ENCODE results near the gene TDRD3.
"Not testable (repeated sequence)": the region's sequence is repeated elsewhere in the genome, so short reads cannot be mapped to it uniquely, and the experiment has no call there.

TDRD3 gene

DNA sequence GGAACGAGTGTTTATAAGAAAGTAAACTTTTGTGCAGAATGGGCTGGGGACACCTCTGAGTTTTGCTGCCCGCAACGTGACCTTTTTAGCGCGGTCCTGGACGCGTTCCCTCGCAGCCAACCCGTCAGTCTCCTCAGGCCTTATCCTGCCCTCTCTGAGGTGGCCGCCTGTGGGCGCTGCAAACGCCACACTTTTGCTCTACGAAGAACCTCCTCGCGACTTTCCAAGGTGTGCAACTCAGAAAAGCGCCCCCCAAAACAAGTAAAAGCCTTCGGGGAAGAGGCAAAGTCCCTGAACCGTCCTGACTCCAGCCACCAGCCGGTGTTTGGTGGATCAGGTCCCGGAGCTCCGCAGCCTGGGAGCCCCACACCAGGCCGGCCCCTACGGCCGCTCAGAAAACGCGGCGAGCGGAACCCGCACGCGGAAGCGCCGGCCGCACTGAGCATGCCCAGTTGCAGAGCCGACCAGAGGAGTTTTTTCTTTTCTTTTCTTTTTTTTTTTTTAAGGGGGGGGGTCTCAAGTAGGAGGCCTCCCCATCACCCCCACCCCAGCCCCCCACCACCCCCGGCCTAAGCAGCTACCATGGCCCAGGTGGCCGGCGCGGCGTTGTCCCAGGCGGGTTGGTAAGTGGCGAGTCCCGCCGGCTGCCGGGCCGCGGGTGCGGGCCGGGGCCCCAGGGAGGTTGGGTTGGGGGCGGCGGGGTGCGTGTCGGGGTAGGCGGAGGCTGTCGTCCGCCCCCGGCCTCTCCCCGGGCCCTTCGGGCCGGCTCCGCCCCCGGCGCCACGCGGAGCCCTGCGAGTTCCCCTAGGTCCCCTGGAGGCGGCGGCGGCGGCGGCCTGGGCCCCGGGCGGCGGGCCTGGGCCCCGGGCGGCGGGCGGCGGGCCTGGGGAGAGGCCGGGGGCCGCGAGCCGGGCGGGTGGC lies at the start of gene TDRD3:
Gene TDRD3 (plus strand): TSS at position 438 of the 921 bp plus-strand sequence. CDS start 145 bp downstream, at position 583.
- peak; percentile 78 for DNase-seq

DNA sequence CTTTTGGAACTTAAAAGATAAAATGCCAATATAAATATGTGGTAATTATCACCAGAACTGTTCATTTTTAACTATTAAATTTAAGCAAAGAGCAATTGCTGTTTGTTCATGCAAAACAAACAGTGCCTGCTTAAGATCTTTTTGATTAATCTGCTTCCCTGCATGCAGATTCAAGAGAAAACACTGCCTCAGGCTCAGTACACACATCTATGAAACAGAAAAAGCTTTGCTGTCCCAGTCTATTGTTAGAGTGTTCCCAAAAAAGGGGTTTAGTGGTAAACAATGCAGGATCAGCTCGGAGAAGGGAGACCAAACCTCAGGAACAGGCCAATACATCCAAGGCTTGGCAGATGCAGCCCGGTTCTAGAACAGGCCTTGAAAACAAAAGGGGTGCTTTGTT lies 49.3 kb upstream of the TDRD3 start:
- no peak for DNase-seq

DNA sequence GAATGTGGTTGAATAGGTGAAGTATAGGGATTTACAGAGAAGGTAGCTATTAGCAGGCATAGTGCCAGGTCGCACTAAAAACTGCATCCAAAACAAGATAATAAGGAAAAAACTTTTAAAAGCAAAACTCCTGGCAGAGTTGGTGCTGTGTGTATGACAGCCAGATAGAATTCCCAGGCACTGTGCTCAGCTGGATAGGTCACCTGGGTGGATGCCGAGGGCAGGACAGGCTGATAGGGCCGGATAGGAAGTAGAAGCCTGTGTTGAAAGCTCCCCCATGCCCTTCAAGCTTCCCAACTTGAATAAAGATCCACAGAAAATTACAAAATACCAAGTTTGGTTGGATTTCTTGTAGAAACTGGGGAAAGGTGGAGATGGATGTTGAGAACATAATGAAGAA lies 48.9 kb upstream of the TDRD3 start:
- no peak for DNase-seq

DNA sequence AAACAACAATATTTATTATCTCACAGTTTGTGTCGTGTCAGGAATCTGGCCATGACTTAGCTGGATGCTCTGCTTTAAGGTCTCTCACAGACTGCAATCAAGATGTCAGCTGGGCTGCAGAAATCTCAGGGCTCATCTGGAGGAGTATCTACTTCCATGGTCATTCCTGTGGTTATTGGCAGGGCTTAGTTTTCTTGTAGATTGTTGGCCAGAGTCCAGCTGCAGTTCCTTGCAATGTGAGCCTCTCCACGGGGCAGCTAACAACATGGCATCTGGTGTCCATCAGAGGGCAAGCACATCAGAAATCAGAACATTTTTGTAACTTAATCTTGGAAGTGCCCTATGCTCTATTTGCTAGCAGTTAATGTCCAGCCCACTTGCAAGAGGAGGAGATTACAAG lies 45.7 kb upstream of the TDRD3 start:
- DNase-seq, result no peak

DNA sequence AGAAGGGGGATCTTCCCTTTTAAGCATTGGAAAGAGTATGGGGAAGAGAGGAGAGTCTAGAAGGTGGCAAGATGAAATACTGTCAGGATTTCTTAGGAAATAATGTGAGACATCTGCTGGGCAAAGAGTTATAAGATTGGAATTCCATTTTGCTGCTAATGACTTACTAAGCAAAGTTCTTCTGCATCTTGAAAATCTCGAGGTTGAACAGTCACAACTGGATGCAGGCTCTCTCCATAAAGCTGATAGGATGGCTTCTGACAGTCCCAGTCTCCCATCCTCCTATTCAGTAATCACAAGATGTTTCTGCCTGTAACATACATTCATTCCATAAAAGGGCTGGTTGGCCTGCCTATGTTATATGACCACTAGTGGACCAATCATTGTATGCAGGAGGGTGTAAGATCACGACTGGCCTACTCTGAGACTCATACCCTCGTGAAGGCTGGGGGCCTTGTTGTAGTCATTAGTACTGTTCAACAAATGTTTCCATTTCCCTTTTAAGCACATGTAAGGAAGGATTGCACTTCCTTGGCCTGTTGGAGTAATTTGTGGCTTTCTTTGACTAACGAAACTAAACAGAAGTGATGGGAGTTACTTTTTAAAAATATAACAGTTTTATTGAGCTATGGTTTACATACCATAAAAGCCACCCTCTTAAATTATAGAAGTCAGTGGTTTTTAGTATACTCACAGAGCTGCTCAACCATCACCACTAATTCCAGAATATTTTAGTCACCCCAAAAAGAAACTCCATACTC lies 45.0 kb upstream of the TDRD3 start:
- no peak for DNase-seq

DNA sequence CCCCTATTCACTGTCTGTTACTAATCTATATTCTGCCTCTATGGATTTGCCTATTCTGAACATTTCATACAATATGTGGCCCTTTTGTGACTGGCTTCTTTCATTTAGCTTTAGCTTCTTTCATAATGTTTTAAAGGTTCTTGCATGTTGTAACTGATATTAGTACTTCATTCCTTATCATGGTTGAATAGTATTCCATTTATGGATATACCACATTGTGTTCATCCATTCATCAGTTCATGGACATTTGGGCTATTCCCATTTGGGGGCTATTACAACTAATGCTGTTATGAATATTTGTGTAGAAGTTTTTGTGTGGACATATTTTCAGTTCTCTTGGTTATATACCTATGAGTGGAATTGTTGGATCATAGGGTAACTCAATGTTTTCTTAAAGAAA lies 44.4 kb upstream of the TDRD3 start:
- no peak for DNase-seq

DNA sequence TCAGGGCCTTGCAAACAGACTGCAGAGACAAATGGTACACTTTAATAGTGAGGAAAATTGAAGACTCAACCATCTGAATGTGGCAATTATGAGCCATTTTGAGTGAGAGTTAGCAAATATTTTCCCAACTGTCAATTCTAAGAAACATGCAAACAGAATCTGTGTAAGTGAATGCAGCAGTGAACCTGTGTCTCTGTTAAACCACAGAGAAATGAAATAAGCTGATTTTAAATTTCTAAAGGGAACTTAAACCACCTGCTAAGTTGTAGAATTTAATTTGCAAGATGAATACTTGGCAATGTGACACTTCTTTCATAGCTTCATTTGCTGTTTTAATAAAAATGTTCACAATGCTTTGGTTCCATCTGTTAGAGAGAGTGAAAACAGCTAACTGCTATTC lies 42.0 kb upstream of the TDRD3 start:
- no peak for DNase-seq

DNA sequence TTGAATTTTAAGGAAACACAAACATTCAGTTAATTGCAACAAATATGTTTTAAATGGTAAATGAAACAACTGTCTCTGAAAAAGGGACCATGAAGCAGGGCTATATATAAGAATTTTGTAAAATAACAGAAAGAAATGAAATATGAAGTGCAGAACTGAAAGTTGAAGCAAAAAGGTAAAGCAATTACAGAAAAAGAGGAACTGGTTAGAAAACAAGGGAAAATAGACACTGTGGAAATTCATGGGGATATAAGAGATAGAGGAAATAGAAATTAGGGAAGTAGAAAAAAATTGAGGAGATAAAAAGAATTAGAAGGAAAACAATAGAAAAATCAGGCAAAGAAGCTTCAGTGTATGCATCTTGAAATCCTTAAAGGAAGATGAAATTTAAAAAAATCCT lies 40.0 kb upstream of the TDRD3 start:
- DNase-seq, result no peak

DNA sequence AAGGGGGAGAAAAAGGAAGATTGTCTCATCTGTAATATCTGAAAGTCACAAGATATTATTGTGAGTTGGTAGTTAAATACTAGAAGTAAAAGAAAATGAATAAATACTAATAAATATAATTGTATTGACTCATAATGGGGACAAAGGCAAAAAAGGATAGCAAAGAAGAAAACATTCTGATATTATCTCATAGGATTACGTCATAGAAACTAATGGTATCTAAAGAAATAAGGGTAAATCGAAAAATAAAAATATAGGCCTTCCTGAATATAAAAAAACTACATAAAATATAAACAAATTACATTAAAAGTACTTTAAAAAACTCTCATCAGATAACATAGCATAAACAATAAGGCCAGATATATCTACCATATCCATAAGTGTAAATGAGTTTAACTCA lies 38.6 kb upstream of the TDRD3 start:
- DNase-seq, result no peak

DNA sequence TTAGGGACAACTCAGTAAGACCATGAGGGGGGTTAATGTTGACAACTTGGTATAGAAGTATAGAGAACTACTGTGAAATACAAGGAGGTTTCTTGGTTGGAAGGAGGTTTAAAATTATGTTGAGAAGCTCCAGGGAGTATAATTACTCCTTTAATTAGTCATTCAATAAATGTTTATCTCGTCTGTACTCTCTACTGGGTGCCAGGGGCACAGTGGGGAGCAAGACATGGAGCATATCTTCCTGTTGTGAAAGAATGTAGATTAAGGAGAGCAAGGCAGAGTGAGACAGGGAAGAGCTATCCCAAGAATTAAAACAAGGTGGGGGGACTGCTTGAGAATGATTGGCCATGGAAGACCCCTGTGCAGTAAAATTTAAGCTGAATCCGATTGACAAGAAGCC lies 33.7 kb upstream of the TDRD3 start:
- no peak for DNase-seq

DNA sequence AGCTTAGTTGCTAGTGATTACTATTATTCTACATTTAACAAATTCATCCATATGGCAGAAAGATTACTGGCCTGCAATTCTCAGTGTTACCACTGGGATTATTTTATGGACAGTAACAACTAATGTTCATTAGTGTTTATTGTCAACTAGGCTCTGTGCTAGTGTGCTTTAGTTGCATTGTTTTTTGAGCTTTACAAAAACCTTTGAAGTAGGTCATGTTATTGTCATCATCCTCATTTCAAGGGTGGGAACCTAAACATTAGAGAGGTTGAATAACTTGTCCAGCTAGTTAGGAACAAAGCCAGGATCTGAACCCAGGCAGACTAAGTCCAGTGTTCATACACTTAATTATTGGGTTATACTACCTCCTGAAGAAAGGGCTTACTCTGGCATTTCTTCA lies 27.8 kb upstream of the TDRD3 start:
- no peak for DNase-seq

DNA sequence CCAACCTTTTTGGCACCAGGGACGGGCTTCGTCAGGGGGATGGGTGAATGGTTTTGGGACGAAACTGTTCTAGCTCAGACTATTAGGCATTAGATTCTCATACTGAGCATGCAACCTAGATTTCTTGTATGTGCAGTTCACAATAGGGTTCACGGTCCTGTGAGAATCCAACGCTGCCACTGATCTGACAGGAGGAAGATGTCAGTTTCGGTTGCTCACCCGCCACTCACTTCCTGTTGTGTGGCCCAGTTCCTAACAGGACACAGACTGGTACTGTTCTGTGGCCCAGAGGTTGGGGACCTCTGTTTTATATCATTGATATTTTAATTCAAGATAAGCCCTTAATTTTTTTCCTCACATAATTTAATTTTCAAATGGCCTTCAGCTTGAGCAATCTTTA lies 26.7 kb upstream of the TDRD3 start:
- DNase-seq, result no peak

DNA sequence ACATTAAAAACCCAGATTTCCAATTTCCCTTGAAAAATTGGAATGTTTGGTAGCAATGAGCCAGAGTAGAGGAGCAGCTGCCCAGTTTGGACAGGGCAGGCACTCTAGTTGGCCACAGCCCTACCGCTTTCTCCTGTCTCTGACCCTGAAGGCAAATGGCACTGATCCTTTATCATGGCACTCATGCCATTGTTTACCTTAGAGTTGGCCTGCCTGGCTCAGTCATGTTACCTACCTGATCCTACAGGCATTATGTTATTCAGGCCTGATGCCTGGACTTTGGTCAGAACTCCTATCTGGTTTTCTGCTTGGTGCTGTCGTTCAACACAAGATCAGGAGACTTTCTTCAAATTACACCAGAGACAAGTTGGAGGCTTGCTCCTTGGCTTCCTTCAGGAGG lies 24.9 kb upstream of the TDRD3 start:
- DNase-seq, result no peak

DNA sequence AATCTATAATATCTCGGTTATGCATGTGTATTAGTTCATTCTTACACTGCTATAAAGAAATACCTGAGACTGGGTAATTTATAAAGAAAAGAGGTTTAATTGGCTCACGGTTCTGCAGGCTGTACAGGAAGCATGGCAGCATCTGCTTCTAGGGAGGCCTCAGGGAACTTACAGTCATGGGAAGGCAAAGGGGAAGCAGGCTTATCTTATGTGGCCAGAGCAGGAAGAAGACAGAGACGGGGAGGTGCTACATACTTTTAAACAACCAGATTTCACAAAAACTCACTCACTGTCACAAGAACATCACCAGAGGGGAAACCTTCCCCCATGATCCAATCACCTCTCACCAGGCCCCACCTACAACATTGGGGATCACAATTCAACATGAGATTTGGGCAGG lies 17.7 kb upstream of the TDRD3 start:
- not testable (repeated sequence) for DNase-seq

DNA sequence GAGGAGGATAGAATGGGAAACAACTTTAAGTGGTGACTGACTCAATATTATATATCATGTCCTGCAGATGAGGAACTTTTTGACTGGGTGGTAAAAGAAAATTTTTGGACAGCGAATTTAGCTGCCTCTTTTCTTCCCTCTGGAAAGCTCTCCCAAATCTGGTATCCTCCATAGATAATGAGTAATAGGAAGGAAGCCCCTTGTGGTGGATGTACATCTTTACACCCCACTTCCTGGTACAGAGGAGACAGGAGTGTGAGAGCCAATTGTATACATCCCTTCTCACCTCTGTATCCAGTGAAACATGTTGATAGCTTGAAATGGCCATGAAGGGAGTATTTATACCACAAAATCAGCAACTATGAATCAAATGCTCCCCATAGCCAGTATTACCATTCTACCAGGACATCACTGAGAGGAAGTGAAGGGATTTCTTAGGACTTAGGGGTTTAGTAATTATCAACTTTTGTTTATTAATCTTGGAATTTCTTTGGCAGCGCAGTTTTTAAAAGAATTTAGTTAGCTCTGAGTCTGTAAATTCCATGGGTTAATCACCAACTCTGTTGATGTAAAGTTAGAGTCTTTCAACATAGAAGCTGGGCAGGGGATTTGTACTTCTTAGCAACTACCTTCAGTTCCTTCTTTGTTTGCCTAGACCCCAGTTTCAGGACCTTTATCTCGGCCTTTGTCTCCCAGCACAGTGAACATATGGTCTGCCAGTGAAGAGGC lies 17.0 kb upstream of the TDRD3 start:
- no peak for DNase-seq

DNA sequence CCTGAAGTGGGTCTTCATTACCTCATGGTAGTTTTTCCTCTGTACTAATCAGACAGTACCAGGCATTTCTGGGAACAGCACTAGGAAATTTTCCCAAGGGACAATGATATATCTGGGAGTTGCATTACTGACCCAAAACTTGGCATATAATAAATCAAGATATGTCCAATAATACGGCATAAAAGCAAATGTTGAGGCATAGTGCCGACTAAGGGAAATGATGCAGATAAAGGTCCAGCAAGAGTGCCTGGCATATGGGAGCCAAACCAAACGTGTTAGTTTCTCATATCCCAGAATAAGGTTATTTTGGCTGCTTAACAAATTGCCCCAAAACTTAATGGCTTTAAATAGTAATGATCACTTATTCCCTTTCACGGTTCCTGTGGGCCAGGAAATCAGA lies 12.1 kb upstream of the TDRD3 start:
- DNase-seq, result no peak

DNA sequence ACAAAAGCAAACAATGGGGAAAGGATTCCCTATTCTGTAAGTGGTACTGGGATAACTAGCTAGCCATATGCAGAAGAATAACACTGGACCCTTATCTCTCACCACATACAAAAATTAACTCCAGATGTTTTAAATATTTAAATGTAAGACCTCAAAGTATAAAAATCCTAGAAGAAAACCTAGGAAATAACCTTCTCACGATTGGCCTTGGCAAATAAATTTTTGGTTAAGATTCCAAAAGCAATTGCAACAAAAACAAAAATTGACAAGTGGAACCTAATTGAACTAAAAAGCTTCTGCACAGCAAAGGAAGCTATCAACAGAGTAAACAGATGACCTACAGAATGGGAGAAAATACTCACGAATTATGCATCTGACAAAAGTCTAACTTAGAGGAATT lies 10.8 kb upstream of the TDRD3 start:
- no peak for DNase-seq

DNA sequence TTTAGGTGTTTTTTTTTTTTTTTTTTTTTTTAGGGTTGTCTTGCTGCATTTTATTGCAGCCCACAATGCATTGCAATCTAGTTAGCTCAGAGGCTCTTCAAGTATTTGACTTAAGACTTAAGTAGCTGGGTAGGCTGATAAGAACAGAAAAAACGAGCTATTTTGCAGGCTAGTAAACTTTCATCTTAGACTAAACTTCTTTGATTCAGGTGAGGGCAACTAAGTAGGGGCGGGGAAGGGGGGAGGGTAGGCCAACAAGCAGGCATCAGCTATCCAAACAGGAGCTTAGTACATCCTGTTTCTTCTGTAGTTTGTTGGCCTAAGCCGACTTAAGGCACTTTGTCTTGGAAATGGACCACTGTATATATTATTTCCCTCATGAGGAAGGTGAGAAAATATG lies 4.9 kb upstream of the TDRD3 start:
- DNase-seq, result no peak

DNA sequence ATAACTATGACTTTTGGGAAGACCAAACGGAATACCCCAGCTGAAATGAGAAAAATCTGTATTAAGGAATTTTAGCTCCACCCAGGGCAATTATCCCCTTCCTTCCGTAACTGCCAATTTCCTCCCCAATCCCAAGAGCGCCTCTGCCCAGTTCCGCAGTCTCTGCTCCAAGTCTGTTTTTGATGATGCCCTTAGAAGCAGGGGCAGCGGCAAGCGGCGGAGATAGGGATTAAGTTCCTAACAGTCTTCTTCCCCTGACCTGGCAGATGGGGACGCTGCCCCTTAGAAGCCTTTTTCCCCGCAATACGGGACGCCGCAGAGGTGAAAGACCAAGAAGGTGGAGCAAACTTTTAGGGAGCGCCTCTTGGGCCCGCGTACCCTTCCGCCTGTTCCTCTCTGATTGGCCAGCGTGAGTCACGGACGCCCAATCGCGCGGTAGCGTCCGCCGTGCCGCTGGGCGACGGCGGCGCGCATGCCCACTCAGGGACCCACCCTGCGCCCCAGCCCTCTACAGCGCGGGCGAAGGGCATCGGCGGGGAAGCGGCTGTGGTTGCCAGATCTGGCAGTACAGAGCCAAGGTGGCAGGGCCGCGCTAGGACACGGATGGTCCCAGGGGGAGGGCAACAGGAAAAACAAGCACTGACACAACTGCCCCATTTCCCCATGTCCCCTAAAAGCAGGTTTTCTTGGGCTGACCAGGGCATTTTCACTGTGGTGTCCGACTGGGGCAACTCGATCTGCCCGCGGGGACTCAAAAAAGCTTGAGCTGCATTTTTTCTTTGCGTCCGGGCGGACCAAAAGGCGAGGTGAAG lies 843 bp upstream of the TDRD3 start:
- peak; percentile 87 for DNase-seq

DNA sequence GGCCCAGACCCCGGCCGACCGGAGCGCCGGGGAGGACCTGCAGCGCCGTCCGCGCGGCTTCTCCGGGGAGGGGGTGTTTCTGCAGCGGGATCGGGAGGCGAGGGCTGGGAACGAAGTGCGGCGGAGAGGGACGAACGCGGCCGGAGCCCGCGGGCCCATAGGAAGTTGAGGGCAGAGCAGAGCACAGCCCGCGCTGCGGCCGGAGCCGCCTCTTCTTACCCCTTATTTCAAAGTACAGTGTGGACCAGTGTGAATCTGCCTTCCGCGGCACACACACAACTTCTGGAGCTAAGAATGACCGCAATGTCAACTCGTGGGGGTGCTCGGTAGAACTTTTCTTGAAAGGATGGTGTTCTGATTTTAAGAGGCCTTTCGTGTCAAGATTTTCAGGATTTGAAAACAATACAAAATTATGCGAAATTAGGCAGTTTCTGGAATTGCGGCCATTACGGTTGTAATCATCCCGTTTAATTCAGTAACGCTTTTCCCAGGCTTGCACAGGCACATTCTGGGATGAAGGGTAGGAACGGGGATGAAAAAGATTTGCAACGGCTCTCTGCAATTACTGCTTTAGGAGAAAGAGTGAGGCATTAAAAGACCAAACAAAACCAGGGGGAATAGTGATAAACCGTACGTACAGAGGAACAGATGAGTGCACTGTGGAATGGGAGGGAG lies 821 bp downstream of the TDRD3 start:
- DNase-seq, result peak; percentile 48

DNA sequence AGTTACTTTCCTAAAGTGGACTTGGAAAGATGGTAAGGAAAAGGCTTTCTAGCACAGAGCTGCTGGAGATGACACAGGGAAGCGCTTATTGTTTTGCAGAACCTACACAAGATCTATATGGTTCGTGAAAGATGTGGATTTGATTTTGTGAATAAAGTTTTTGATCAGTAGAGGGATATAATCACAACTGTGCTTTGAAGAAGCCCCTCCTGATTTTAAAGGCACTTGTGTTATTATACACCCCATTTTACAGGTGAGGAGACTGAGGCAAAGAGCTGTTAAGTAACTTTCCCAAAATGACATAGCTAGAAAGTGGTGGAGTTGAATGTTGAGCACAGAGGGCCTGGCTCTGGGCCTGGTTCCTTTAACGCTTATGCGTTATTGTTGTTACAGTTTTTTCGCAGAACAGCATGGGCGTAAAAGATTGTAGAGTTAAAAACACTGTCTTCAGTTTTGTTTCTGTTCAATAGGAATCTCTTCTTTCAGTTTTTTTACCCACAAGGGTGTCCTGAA lies 1.4 kb downstream of the TDRD3 start:
- no peak for DNase-seq

All from stimulated activated CD4-positive, alpha-beta T cell treated with anti-CD3 and anti-CD28 coated beads, Interleukin-4, amount 100 ng/mL, for 1 hour (primary cell).